Neural cell (in vitro differentiated cells): ENCODE results near the gene SQOR. TPM values are rescaled to one million over a fixed set of nuclear protein-coding genes. Genes with fewer than 3 reads are reported as not detected.
"Not testable (repeated sequence)": the region's sequence is repeated elsewhere in the genome, so short reads cannot be mapped to it uniquely, and the experiment has no call there.

Source experiments
- H2AFZ ChIP-seq: fragments of 200-600, 300-800 bp; sonication (generic), shearing (Covaris generic); 2 replicates; pipeline ENCODE4 v1.6.0; 2014; ENCODE audit warnings: low read depth, mild to moderate bottlenecking, antibody characterized with exemption, low read length, moderate library complexity
- H3F3A ChIP-seq: fragments of 200-600 bp; shearing (Covaris generic); 2 replicates; pipeline ENCODE4 v1.6.1; 2016; ENCODE audit warnings: mild to moderate bottlenecking, moderate library complexity, mixed read lengths, antibody characterized with exemption, low read length; ENCODE audit not compliant: insufficient read depth, poor library complexity, severe bottlenecking
- H3K27ac ChIP-seq: fragments of 200-600, 300-800 bp; sonication (generic), shearing (Covaris generic); 2 replicates; pipeline ENCODE4 v1.5.1; 2014; ENCODE audit warnings: mild to moderate bottlenecking, low read length, moderate library complexity
- H3K27me3 ChIP-seq: fragments of 300-800, 200-600 bp; sonication (generic), shearing (Covaris generic); 2 replicates; pipeline ENCODE4 v1.6.0; 2014; ENCODE audit warnings: mild to moderate bottlenecking, low read depth, low read length, moderate library complexity; ENCODE audit not compliant: insufficient read depth
- H3K36me3 ChIP-seq: fragments of 300-800, 200-600 bp; sonication (generic), shearing (Covaris generic); 2 replicates; pipeline ENCODE4 v1.5.1; 2014; ENCODE audit warnings: mild to moderate bottlenecking, antibody characterized with exemption, low read length, moderate library complexity; ENCODE audit not compliant: insufficient read depth
- H3K4me2 ChIP-seq: fragments of 300-800, 200-600 bp; sonication (generic), shearing (Covaris generic); 2 replicates; pipeline ENCODE4 v1.6.0; 2014; ENCODE audit warnings: mild to moderate bottlenecking, low read length
- H3K4me3 ChIP-seq: fragments of 300-800, 200-600 bp; sonication (generic), shearing (Covaris generic); 2 replicates; pipeline ENCODE4 v1.5.1; 2014; ENCODE audit warnings: mild to moderate bottlenecking, low read length, moderate library complexity
- H3K79me2 ChIP-seq: fragments of 200-600 bp; shearing (Covaris generic); replicated peaks from 2 replicates; pipeline ENCODE4 v1.6.0; 2014; ENCODE audit warnings: mild to moderate bottlenecking, low read length, moderate library complexity; ENCODE audit not compliant: insufficient read depth
- H3K9ac ChIP-seq: fragments of 300-800, 200-600 bp; sonication (generic), shearing (Covaris generic); 2 replicates; pipeline ENCODE4 v1.6.1; 2016; ENCODE audit warnings: mild to moderate bottlenecking, low read length, mixed read lengths
- H3K9me2 ChIP-seq: fragments of 200-600 bp; shearing (Covaris generic); 2 replicates; pipeline ENCODE4 v1.6.1; 2016; ENCODE audit warnings: mild to moderate bottlenecking, low read length, mixed read lengths; ENCODE audit not compliant: insufficient read depth
- H3K9me3 ChIP-seq: fragments of 200-600, 300-800 bp; sonication (generic), shearing (Covaris generic); 2 replicates; pipeline ENCODE4 v1.6.1; 2016; ENCODE audit warnings: mild to moderate bottlenecking, mixed run types, low read length, moderate library complexity, mixed read lengths
- H4K20me1 ChIP-seq: fragments of 200-600 bp; shearing (Covaris generic); 2 replicates; pipeline ENCODE4 v1.6.1; 2016; ENCODE audit warnings: mild to moderate bottlenecking, mixed run types; ENCODE audit not compliant: insufficient read depth
- CTCF ChIP-seq: fragments of 450-650 bp; IDR thresholded peaks from 2 replicates; pipeline ENCODE4 v1.5.1; 2014; ENCODE audit warnings: antibody characterized with exemption, mild to moderate bottlenecking, moderate library complexity; ENCODE audit not compliant: poor library complexity, severe bottlenecking
- EP300 ChIP-seq: fragments of 450-650 bp; conservative IDR thresholded peaks from 2 replicates; pipeline ENCODE4 v1.6.1; 2014; ENCODE audit warnings: antibody characterized with exemption, mild to moderate bottlenecking, moderate library complexity; ENCODE audit not compliant: poor library complexity, severe bottlenecking
- EZH2 ChIP-seq: fragments of 200-600, 300-800 bp; shearing (Covaris generic), sonication (generic); IDR thresholded peaks from 2 replicates; pipeline ENCODE4 v1.6.1; 2014; ENCODE audit warnings: antibody characterized with exemption, low read length, borderline replicate concordance, mild to moderate bottlenecking; ENCODE audit not compliant: insufficient read depth, poor library complexity, severe bottlenecking
- MXI1 ChIP-seq: fragments of 450-650 bp; conservative IDR thresholded peaks from 2 replicates; pipeline ENCODE4 v1.6.1; 2014; ENCODE audit warnings: antibody characterized with exemption, mild to moderate bottlenecking; ENCODE audit not compliant: poor library complexity, severe bottlenecking
- POLR2AphosphoS5 ChIP-seq: IDR thresholded peaks from 2 replicates; pipeline ENCODE4 v1.6.1; 2012
- RAD21 ChIP-seq: fragments of 450-650 bp; conservative IDR thresholded peaks from 2 replicates; pipeline ENCODE4 v1.6.1; 2014; ENCODE audit warnings: antibody characterized with exemption, mild to moderate bottlenecking, moderate library complexity
- SMC3 ChIP-seq: fragments of 450-650 bp; conservative IDR thresholded peaks from 2 replicates; pipeline ENCODE4 v1.6.1; 2014; ENCODE audit warnings: antibody characterized with exemption, mild to moderate bottlenecking, moderate library complexity; ENCODE audit not compliant: poor library complexity
- TAF1 ChIP-seq: IDR thresholded peaks from 2 replicates; pipeline ENCODE4 v1.6.1; 2012; ENCODE audit warnings: low read depth
- polyA plus RNA-seq: library from polyadenylated mRNA; depleted of rRNA; stranded (reverse); fragments of >200 nt; gene quantifications from 2 replicates; pipeline ENCODE4 v1.2.3, GENCODE V29; 2014
- TF ChIP-seq, protein P1 (sequence below): IDR thresholded peaks from 2 replicates; pipeline ENCODE4 v1.6.1; 2012; ENCODE audit warnings: borderline replicate concordance

The SQOR gene
- polyA plus RNA-seq, 1 donor from 2014 or later: not detected

DNA sequence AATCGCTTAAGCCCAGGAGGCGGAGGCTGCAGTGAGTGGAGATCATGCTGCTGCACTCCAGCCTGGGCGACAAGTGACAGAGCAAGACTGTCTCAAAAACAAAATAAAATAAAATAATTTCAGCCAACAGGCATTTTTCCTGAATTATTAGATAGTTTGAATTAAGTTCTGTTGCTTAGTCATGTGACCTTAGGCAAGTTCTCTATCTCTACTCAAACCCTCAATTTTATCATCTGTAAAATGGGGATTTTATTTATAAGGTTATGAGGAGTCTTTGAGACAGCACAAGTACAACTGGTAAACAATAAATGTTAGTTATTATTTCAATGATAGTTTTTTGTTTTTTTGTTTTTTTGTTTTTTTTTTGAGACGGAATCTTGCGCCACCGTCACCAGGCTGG is 13.0 kb downstream of the SQOR start:
- no peak for TF ChIP-seq SMC3
- TF ChIP-seq EZH2: no peak
- TF ChIP-seq POLR2AphosphoS5: no peak
- no peak for TF ChIP-seq RAD21
- TF ChIP-seq TAF1: no peak
- TF ChIP-seq, protein P1, sequence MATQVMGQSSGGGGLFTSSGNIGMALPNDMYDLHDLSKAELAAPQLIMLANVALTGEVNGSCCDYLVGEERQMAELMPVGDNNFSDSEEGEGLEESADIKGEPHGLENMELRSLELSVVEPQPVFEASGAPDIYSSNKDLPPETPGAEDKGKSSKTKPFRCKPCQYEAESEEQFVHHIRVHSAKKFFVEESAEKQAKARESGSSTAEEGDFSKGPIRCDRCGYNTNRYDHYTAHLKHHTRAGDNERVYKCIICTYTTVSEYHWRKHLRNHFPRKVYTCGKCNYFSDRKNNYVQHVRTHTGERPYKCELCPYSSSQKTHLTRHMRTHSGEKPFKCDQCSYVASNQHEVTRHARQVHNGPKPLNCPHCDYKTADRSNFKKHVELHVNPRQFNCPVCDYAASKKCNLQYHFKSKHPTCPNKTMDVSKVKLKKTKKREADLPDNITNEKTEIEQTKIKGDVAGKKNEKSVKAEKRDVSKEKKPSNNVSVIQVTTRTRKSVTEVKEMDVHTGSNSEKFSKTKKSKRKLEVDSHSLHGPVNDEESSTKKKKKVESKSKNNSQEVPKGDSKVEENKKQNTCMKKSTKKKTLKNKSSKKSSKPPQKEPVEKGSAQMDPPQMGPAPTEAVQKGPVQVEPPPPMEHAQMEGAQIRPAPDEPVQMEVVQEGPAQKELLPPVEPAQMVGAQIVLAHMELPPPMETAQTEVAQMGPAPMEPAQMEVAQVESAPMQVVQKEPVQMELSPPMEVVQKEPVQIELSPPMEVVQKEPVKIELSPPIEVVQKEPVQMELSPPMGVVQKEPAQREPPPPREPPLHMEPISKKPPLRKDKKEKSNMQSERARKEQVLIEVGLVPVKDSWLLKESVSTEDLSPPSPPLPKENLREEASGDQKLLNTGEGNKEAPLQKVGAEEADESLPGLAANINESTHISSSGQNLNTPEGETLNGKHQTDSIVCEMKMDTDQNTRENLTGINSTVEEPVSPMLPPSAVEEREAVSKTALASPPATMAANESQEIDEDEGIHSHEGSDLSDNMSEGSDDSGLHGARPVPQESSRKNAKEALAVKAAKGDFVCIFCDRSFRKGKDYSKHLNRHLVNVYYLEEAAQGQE: no peak
- no peak for TF ChIP-seq MXI1
- TF ChIP-seq EP300: no peak
- no peak overlapping the region for H3K27ac ChIP-seq
- H3K36me3 ChIP-seq: no peaks in the 10 kb centered on the region
- H3K27me3 ChIP-seq: no peaks in the 10 kb centered on the region
- H3K9ac ChIP-seq: no peak overlapping the region
- no peaks in the 10 kb centered on the region for H3F3A ChIP-seq
- no peaks in the 10 kb centered on the region for H4K20me1 ChIP-seq
- no peaks in the 10 kb centered on the region for H3K79me2 ChIP-seq
- H2AFZ ChIP-seq: no peak overlapping the region
- no peak overlapping the region for H3K4me3 ChIP-seq
- no peaks in the 10 kb centered on the region for H3K9me2 ChIP-seq
- no peaks in the 10 kb centered on the region for H3K9me3 ChIP-seq
- H3K4me2 ChIP-seq: no peak overlapping the region

DNA sequence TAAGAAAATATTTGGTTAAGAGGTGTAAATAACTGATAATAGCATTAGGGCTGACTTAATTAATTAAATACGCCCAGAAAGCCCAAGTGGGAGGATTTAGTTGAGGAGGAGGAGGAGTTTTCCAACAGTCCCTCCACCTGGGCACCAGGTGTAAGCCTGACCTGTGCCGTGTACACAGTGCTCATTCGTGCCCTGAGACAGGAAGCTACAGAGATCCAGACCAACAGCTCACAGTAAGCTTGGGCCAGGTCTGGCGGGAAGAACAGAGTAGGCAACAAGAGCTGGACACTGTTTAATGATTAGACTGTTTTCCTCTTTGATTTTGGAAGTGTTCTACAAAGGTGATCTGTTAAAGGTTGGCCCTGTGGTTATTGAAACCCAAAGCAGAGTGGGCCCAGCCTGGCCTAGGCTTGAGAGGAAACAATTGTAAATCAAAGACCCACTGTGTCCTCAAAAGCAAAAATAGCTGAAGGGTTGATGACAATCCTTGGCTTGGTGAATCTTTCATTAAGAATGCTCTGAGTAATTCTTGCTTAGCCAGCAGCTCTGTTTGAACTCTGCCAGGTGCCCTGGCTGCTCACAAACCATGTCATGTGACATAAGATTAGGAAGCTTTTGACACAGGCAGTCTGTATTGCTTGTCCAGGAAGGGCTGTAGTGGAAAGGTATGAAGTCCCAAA is 13.8 kb downstream of the SQOR start:
- no peaks in the 10 kb centered on the region for H3K36me3 ChIP-seq
- no peaks in the 10 kb centered on the region for H3K9me2 ChIP-seq
- H2AFZ ChIP-seq: no peak overlapping the region
- no peak for TF ChIP-seq SMC3
- no peak for TF ChIP-seq MXI1
- no peak for TF ChIP-seq CTCF
- TF ChIP-seq RAD21: no peak
- no peak for TF ChIP-seq EZH2
- no peak for TF ChIP-seq POLR2AphosphoS5
- TF ChIP-seq, protein P1: no peak
- no peak for TF ChIP-seq EP300
- no peak for TF ChIP-seq TAF1
- H3K9ac ChIP-seq: no peak overlapping the region
- no peaks in the 10 kb centered on the region for H3K27me3 ChIP-seq
- H4K20me1 ChIP-seq: no peaks in the 10 kb centered on the region
- H3K27ac ChIP-seq: no peak overlapping the region
- H3K4me2 ChIP-seq: no peak overlapping the region
- no peaks in the 10 kb centered on the region for H3K79me2 ChIP-seq
- no peaks in the 10 kb centered on the region for H3F3A ChIP-seq
- no peak overlapping the region for H3K4me3 ChIP-seq
- no peaks in the 10 kb centered on the region for H3K9me3 ChIP-seq

- H3K79me2 ChIP-seq, H3K9ac ChIP-seq, H3K36me3 ChIP-seq, H3K27me3 ChIP-seq, H2AFZ ChIP-seq, H3K9me3 ChIP-seq, H3F3A ChIP-seq, H3K4me2 ChIP-seq, H3K9me2 ChIP-seq, H3K27ac ChIP-seq, H4K20me1 ChIP-seq, H3K4me3 ChIP-seq: not testable (repeated sequence)
These were observed 15.2 kb downstream of the SQOR start for GRCh38 chr15:45650007-45650406.
